ENCODE results near the gene TBC1D2B.
"Not testable (repeated sequence)": the region's sequence is repeated elsewhere in the genome, so short reads cannot be mapped to it uniquely, and the experiment has no call there.

GRCh38 chr15:77976095-77976450, 101.4 kb downstream of the TBC1D2B start:
- not testable (repeated sequence) for TF ChIP-seq TARDBP (IDR thresholded peaks at IDR 0.05); FOXK2 (IDR thresholded peaks at IDR 0.05); FOXM1 (IDR thresholded peaks at IDR 0.05; ENCODE audit: borderline replicate concordance); ARNT (IDR thresholded peaks at IDR 0.05); ELF4 (IDR thresholded peaks at IDR 0.05)

Measured in HEK293T (cell line).